ENCODE data around the gene CACNA1F. TPM values are rescaled to one million over a fixed set of nuclear protein-coding genes. Genes with fewer than 3 reads are reported as not detected.

The CACNA1F gene
- total and polyA plus RNA-seq, 10 of the 15 experiments (the other 5 are each of a cell fraction or from before 2014, with no cell fraction given), result 0.01 to 0.32 (median 0.05) TPM; not detected in 5

GRCh38 chrX:49212209-49212608 is 20.9 kb downstream of the CACNA1F start:
- RAD21 ChIA-PET (ENCODE audit: unreplicated experiment), result no interaction called here
- Histone ChIP-seq H3K79me2 (ENCODE audit: control insufficient read depth, insufficient read depth, low read length) (no peaks in the 10 kb centered on the region), H3K9ac (ENCODE audit: control insufficient read depth, insufficient read depth, low read length) (no peak overlapping the region), H4K20me1 (ENCODE audit: control insufficient read depth, insufficient read depth) (no peaks in the 10 kb centered on the region), H3K27me3 (replicated peaks in 1 of 2; ENCODE audit: control insufficient read depth in 2 of 2, insufficient read depth in 2 of 2, low read length in 1 of 2) (no peaks in the 10 kb centered on the region), H2AFZ (ENCODE audit: control insufficient read depth, low read depth, low read length) (no peak overlapping the region), H3K4me1 (ENCODE audit: control insufficient read depth, insufficient read depth, low read length) (no peaks in the 10 kb centered on the region), H3K4me2 (ENCODE audit: control insufficient read depth, insufficient read depth) (no peak overlapping the region), H3K4me3 (no peak overlapping the region), H3K36me3 (ENCODE audit: control insufficient read depth in 2 of 2, insufficient read depth in 2 of 2, low read length in 1 of 2) (no peaks in the 10 kb centered on the region), H3K27ac (ENCODE audit: control insufficient read depth, insufficient read depth) (no peak overlapping the region), H3K9me3 (replicated peaks; ENCODE audit: control insufficient read depth, insufficient read depth, low read length) (no peaks in the 10 kb centered on the region)
- WGBS (ENCODE audit: insufficient coverage, insufficient replicate concordance, low lambda C conversion rate, missing lambda C conversion rate), result 48% methylated on average over 2 of the region's 2 CpGs
- ATAC-seq, result no peak
- CTCF ChIA-PET, result no interaction called here
- DNase-seq (ENCODE audit: low read depth, low spot score), result no peak
- SMC1A ChIA-PET (ENCODE audit: uncharacterized antibody, unreplicated experiment), result no interaction called here
- no peak for FAIRE-seq
- intact Hi-C loops (cut with micrococcal nuclease; ENCODE audit: unreplicated experiment), result no loop called here
- POLR2A ChIA-PET, result no interaction called here
- TF ChIP-seq SMAD5 (IDR thresholded peaks at IDR 0.05; ENCODE audit: low read depth), result no peak
- no peak for TF ChIP-seq JUND (IDR thresholded peaks at IDR 0.05; ENCODE audit: low read depth, low read length)
- BruUV-seq (replicated peaks), result no TSS peak
- in situ Hi-C loops (cut with MboI), result no loop called here

GRCh38 chrX:49211074-49211473 is 22.1 kb downstream of the CACNA1F start:
- no peak for FAIRE-seq
- ATAC-seq, result no peak
- no peak for TF ChIP-seq BACH1 (IDR thresholded peaks at IDR 0.05; ENCODE audit: borderline replicate concordance)
- no peak for TF ChIP-seq MEF2A (IDR thresholded peaks at IDR 0.05; ENCODE audit: insufficient read depth, low read depth, low read length)
- no peak for TF ChIP-seq ZBTB4 (CRISPR knock-in tag; IDR thresholded peaks at IDR 0.05)
- no peak for TF ChIP-seq ZBTB11 (CRISPR knock-in tag; IDR thresholded peaks at IDR 0.05)
- no peak for TF ChIP-seq FOXM1 (IDR thresholded peaks at IDR 0.05; ENCODE audit: low read depth, low read length)

More at GRCh38 chrX:49211074-49211473, 22.1 kb downstream of the CACNA1F start:
- ChIA-PET RAD21 (ENCODE audit: unreplicated experiment) (no interaction called here), CTCF (no interaction called here), POLR2A (no interaction called here), SMC1A (ENCODE audit: uncharacterized antibody, unreplicated experiment) (no interaction called here)
- Histone ChIP-seq H3K4me1 (ENCODE audit: control insufficient read depth, insufficient read depth, low read length) (no peaks in the 10 kb centered on the region), H3K27me3 (replicated peaks in 1 of 2; ENCODE audit: control insufficient read depth in 2 of 2, insufficient read depth in 2 of 2, low read length in 1 of 2) (no peaks in the 10 kb centered on the region), H3K79me2 (ENCODE audit: control insufficient read depth, insufficient read depth, low read length) (no peaks in the 10 kb centered on the region), H4K20me1 (ENCODE audit: control insufficient read depth, insufficient read depth) (no peaks in the 10 kb centered on the region), H3K27ac (ENCODE audit: control insufficient read depth, insufficient read depth) (no peak overlapping the region), H3K4me3 (no peak overlapping the region), H3K9me3 (replicated peaks; ENCODE audit: control insufficient read depth, insufficient read depth, low read length) (no peaks in the 10 kb centered on the region), H3K4me2 (ENCODE audit: control insufficient read depth, insufficient read depth) (no peak overlapping the region), H2AFZ (ENCODE audit: control insufficient read depth, low read depth, low read length) (no peak overlapping the region), H3K36me3 (ENCODE audit: control insufficient read depth in 2 of 2, insufficient read depth in 2 of 2, low read length in 1 of 2) (no peaks in the 10 kb centered on the region), H3K9ac (ENCODE audit: control insufficient read depth, insufficient read depth, low read length) (no peak overlapping the region)
- in situ Hi-C loops (cut with MboI), result no loop called here
- BruUV-seq (replicated peaks), result no TSS peak
- WGBS (ENCODE audit: insufficient coverage, insufficient replicate concordance, low lambda C conversion rate, missing lambda C conversion rate), result 35% methylated on average over 9 of the region's 9 CpGs
- intact Hi-C loops (cut with micrococcal nuclease; ENCODE audit: unreplicated experiment), result no loop called here
- DNase-seq (ENCODE audit: low read depth, low spot score), result no peak

All from GM12878 (cell line).